ENCODE data around the gene CDCA5.

Gene CDCA5

DNA sequence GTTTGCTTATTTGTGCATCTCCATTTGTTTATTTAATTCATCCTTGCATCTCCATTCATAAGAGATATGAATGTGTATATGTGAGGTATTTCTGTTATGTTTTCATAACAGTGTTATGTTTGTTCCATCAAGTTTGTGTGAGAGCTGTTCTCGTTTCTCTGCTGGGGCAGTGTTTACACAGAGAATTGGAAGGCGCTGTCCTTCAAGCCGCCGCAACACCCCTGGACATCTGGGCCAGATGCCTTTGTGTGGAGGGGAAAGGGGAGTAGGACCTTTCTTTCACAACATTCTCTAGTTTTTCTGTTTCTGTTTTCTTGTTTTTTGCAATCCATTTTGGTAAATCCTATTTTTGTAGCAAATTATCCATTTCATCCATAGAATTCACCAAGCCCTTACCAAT, 20.8 kb upstream of the CDCA5 start:
- no peak for DNase-seq

DNA sequence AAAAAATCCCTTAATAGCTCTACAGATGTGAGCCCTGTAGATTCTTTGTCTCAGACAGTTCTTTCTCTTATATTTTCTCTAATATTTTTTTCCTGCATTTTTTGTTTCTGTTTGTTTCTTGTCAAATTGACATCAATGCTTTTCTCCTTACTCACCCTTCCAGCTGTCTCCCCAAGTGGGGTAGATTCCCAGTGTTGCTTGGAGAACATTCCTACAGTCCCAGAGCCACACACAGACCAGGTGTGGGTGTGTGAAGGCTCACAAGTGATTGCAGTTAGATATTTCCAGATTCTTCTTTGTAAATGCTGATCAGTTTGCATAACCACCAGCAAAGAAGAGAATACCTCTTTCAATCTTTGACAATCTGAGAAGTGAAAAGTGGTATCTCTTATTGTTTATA, 19.6 kb upstream of the CDCA5 start:
- no peak for DNase-seq

DNA sequence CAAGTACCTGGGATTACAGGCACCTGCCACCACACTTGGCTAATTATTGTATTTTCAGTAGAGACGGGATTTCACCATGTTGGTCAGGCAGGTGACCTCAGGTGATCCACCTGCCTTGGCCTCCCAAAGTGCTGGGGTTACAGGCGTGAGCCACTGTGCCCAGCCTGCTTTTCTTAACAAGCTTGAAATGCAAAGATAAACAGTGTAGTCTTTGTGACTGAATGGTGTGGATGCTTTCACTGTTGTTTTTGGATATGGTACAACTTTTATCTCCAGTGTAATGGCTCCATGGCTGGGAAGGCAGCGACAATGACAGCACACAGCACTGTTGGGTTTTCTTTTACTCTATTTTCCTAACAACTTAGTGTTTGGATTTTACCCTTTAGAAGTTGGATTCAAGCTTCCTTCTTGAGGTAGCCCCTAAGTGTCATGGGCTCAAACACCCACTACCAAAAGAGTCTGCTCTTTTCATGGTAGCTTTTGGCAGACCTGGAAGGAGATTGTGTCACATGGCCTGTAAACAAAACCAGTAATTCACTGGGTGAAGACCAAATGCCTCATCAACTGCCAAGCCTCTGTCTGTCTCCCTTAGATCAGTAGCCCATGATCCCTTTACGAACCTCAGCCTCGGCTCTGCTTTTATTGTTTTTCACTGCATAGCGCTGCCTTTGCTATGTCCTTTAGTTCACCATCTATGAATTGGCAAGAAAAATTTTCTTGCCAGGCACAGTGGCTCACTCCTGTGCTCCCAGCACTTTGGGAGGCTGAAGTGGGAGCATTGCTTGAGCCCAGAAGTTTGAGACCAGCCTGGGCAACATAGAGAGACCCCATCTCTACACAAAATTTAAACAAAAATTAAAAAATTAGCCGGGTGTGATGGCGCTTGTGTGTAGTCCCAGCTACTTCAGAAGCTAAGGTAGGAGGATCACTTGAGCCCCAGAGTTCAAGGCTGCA, 18.6 kb upstream of the CDCA5 start:
- no peak for DNase-seq

DNA sequence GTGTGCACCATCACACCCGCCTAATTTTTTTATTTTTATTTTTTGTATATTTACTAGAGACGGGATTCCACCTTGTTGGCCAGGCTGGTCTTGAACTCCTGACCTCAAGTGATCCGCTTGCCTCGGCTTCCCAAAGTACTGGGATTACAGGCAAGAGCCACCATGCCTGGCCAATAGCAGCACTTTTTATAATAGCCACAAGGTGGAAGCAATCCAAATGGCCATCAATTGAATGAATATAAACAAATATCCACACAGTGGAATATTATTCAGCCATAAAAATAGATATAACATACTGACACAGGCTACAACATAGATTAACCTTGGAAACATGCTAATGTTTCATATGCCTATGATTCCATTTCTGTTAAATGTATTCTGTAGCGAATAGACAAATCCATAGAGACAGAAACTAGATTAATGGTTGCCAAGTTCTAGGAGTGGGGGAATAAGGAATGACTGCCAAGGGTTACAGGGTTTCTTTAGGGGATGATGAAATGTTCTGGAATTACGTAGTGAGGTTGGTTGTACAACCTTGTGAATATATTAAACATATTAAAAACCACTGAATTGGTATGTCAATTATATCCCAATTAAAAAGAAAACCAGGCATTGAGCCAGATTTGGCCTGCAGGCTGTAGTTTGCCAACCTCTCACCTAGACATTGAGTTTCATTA, 17.0 kb upstream of the CDCA5 start:
- no peak for DNase-seq

DNA sequence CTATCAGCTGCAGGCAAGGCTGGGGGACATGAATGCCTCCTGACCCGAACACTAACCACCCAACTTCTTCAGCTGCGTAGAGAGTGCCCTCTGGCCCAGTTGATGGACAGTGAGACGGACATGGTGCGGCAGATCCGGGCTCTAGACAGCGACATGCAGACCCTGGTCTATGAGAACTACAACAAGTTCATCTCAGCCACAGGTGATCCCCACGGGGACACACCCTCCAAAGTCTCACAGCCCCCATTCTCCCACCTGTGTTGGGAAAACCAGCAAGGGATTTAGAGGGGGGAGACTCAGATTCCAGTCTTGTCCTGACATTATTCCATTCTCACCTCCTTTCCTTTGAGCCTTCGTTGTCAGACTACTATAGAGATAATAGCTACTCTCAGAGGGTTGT, 13.1 kb upstream of the CDCA5 start:
- no peak for DNase-seq

DNA sequence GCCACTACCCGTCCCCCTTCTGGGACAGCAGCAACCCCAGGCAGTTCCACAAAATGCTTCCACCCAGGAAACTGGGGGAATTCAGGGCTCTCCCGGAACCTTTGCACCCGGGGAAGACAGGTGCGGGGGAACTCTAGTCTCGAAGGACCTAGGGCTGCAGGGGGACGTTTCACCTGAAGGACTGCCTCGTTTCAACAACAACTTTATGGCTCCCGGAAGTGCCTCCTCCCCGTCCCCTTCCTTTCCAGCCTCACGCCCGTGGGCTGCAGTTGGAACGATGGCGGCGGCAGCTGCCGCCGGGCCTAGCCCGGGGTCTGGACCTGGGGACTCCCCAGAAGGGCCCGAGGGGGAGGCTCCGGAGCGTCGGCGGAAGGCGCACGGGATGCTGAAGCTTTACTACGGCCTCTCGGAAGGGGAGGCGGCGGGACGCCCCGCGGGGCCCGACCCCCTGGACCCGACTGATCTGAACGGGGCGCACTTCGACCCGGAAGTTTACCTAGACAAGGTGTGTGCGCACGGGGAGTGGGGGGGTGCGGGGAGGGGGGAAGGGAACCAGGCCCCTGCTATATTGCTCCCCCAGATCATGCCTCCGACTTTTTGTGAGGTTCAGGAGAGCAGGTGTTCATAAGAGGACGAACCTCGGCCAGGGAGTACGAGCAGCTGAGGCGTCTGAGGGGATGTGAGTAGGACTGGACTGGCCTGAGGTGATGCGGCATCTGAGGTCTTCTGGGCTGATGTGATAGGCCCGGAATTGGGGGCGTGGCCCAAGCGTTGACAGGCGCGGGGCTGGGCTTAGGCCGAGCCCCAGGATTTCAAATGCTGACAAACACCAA, 12.3 kb upstream of the CDCA5 start, which contains the start of gene VPS51:
Gene VPS51 (plus strand): TSS at position 241 of the 833 bp plus-strand sequence. CDS start 37 bp downstream, at position 278.
- peak; percentile 91 for DNase-seq

DNA sequence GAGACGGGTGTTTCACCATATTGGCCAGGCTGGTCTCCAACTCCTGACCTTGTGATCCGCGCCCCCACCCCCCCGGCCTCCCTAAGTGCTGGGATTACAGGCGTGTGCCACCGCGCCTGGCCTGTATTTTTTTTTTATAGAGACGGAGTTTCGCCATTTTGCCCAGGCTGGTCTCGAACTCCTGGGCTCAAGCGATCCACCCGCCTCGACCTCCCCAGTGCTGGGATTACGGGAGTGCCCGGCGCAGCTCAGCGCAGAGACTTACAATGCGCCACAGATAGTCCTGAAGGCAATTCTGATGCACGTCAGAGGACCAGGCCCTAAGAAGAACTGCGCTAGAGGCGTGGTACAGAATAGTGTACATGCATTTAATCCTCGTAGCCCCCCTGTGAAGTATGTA, 11.6 kb upstream of the CDCA5 start:
- DNase-seq, result no peak

DNA sequence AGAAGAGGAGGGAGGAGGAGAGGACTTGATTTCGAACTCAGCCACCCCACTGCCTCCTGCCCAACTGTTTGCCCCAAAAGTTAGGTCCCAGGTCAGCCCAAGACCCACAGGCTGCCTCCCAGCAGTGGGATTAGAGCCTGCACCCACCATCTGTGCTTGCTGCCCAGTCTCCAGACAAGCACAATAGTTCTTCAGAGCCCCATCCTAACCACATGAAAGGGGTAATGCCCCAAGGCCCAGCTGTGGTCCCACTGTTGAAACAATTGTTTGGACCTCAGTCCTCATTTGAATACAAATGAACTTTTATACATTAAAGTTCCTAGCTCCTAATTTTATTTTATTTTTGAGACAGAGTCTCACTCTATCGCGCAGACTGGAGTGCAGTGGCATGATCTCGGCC, 6.8 kb upstream of the CDCA5 start:
- DNase-seq, result no peak

DNA sequence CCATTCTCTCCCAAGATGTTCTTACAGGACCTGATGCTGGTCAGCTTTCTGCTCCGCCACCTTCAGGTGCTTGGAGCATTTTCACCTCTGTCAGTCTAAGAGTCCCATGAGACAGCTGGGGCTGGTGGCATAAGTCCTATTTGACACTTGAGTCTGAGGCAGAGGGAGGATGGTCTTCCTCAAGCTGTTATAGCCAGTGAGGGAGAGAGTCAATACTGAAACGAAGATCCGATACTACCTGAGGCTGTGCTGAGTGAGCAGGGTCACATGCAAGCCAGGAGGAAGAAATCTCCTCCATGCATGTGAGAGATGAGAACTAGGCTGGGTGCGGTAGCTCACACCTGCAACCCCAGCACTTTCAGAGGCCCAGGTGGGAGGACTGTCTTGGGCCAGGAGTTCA, 5.8 kb upstream of the CDCA5 start:
- DNase-seq, result no peak

DNA sequence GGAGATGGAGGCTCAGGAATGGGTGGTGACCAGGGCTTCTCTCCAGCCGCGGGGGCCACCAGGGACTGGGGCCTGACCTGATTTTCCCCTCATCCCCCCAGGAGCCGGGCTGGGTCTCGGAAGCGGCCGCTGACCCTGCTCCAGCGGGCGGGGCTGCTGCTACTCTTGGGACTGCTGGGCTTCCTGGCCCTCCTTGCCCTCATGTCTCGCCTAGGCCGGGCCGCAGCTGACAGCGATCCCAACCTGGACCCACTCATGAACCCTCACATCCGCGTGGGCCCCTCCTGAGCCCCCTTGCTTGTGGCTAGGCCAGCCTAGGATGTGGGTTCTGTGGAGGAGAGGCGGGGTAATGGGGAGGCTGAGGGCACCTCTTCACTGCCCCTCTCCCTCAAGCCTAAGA, 4.0 kb upstream of the CDCA5 start:
- no peak for DNase-seq

DNA sequence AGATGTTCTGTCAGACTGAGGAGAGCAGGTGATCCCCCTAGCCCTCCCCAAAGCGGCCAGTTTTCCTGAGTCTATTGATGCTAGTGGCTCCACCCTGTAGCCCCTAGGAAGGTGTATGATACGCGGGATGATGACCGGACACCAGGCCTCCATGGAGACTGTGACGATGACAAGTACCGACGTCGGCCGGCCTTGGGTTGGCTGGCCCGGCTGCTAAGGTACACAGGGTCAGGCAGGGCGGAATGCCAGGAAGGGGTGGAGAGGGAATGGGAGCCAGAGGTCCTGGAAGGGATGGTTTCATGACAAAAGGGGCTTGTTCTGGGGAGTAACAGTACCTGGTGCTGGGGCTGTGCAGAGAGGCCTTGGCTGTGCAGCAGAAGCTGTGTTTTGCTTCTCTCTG, 3.4 kb upstream of the CDCA5 start:
- DNase-seq, result no peak

DNA sequence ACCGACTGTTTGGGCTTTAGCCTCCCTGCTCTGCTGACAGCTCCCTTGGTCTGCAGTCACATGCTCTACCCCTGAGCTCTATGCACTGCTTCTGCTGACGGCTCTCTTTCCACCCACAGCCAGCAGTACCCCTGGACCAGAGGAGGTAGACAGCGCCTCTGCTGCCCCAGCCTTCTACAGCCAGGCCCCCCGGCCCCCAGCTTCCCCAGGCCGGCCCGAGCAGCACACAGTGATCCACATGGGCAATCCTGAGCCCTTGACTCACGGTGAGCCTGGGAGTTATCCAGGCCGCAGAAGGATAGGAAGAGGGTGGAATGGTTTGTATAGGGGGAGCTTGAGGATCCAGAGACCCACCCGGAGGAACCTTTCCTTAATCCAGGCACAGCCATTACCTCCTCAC, 3.0 kb upstream of the CDCA5 start:
- no peak for DNase-seq

DNA sequence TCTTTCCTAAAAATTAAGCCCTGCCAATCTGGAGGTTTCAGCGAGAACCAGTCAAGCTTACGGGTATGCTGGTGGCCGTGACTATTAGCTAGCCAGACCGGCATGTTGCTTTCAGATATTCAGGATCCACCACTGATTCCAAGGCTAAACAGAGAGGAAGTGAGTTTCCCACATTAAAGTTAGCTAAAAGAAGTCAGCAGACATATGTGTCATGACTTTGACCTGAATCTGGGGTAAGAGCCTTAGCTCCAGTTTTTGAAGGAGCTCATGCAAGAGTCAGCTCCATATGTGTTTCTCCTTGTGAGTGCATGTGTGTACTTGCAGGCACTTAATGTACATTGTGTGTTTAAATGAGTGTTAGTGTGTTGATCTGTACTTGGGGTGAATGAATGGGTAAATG, 1.6 kb upstream of the CDCA5 start:
- DNase-seq, result no peak

DNA sequence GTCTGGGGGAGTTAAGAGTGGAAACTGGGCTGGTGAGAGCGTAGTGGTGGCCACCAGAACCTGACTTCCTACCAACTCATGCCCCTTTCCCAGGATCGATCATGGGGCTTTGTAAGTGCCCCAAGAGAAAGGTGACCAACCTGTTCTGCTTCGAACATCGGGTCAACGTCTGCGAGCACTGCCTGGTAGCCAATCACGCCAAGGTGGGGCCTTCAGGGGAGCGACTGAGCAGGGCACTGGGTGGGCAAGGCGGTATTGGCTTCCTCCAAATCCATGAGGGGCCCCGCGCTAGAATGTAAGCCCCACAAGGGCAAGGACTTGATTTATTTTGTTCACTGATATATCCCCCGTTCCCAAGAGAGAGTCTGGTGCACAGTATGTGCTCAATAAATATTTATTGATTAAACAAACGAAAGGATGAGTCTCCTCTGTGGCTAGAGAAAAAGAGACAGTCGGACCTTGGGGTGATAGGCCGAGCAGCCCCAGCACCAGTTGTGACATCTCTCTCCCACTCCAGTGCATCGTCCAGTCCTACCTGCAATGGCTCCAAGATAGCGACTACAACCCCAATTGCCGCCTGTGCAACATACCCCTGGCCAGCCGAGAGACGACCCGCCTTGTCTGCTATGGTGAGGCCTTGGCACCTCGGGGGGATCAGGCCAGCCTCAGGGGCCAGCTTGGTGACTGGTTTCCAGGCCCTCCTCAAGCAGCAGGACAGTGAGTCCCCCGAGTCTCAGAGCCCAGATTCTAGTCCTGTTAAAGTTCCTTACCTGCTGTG, 947 bp upstream of the CDCA5 start:
- DNase-seq, result no peak

DNA sequence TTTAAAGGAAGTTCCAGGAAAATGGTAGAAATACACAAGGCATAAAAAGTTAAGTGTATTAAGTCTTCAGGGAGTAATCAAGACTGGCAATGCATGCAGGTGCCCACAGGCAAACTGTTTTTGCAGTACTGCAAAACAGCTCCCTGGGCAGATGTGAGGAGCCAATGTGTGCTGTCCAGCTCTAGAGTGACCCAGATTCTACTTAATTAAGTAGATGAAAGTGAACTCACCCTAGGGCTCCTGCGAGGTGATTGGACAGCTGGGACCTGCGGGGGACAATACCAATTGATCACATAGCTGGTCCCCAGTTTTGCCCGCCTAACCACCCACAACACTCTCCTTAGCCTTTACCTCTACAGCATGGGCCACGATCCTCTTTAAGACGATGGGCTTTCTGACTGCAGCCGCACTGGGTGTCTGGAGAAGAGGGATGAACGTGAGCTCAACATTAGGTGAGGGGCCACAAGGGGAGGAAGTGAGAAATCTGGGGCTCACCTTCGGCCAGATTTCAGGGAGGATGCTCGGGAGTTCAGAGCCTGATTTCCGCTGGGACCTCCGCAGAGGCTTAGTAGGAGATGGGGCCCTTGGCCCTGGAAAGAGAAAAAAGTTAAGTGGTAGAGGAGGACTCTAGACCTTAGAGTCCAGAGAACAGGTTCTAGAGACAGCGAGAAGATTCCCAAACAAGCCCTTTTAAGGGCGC, 556 bp downstream of the CDCA5 start:
- DNase-seq, result no peak

DNA sequence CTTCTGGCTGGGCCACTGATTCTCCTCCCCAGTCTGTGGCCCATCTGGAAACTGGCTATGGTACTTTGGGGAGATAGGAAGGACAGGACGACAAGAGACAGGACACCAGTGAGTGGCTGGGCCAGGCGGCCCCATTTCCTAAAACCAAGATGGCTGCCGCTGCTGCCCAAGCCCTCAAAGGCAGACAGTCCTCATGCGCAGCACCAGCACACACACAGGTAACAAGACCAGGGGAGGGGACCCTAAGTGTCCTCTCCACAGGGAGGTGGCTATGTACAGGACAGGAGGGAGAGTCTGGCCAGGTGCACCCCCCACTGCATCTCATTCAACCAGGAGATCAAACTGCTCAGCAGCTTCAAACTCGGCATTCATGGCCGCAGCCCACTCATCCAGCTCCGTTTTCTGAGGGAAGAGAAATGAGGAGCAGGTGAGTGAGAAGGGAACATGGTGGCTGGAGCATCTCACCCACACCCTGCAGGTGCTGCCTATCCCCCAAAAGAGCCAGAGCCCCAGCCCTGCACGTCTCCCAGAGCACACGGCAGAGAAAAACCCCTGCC, 5.0 kb downstream of the CDCA5 start:
- no peak for DNase-seq

DNA sequence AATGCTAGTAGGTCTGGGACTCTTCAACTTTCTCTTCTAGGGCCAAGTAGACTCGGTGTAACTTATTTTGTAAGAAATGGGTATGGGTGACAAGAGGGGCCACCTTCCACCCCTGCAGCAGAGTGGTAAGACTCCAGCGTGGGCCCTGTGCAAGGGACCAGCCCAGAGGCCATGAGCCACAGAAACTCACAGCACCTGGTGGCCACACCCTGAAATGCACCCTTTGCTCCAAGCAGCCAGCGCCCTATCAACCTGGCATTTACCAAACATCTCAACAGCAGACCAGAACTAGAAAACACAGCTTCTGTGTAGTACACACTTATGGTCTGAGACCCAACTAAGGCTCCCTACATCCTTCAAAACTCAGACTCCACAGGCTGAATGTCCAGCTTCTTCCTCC, 5.7 kb downstream of the CDCA5 start:
- DNase-seq, result peak; percentile 82

DNA sequence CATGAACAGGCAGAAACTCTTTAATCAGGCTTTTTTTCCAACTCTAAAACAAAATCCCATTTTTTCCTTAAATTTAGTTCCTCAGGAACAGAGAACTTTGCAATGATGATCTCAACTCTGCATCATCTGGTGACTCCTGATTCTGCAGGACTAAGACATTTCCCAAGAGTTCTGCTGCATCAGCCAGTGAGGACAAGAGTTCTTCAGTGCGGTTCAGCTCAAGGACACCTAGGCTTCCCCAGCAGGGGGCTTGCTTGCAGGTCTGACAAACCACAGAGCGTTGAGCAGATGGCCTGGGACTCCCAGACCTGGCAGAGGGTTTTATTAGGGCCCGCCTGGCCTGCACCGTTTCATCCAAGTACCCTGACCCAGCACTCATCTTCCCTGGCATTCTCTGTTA, 6.4 kb downstream of the CDCA5 start:
- DNase-seq, result no peak

DNA sequence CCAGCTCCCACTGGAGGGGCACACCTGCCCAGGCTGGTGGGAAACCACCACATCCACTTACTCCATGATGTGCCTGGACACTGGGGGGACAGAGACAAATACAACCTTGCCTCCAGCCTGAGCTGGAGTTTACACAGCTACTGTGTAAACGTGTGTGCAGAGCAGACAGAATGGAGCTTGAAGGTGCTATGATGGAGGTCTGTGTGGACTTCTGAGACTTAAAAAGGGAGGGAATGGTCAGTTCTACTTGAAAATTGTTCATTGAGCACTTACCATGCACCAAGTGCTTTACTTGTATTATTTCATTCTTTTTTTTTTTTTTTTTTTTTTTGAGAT, 11.2 kb downstream of the CDCA5 start:
- no peak for DNase-seq

DNA sequence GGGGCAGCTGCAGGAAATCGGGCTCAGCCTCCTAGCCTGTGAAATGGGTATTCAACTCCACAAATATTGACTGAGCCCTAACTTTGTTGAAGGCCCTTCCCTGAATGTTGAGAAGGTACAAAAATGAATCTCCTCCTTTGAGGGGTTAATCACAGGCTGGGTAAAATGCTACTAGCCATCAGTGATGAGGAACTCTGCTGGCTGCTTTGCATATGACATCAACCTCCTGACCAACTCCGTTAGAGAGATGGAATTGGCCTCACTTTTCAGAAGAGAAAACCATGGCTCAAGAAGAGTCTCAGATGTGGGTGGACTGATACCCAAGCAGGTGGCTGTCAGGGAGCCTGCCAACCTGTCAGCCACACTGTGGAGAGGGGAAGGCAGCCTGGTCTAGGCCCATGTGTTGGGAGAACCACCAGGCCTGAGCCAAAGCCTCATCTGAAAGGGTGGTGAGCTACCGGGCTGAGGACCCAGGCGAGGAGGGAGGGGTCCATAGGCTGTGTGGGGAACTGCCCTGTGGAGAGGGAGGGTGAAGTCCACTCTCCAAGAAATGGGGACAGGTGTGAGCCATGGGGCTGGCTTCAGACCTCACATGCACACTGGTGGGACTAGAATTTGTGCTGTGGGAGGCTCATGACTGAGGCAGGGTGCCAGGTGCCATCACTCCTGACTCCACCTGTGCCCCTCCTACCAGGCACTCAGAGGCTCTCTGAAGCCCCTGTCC, 11.8 kb downstream of the CDCA5 start:
- DNase-seq, result no peak

DNA sequence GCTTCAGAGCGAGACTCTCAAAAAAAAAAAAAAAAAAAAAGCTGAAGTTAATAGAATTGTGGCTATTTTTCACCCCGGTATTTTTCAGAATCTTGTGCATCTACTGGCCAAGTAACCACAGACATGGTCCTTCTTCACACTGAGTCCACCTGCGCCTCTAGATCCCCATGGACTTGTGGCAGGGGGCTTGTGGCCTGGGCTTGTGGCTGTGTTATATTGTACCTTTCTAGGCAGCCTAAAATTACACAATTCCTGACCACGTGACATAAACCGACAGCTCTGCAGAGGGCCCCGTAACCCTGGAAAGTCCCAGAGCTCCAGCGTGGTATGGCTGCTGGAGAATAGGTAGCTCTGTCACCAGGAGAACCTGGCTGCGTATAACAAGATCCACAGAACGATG, 14.6 kb downstream of the CDCA5 start:
- no peak for DNase-seq

Data from activated CD8-positive, alpha-beta memory T cell treated with anti-CD3 and anti-CD28 coated beads, Interleukin-2, amount 50 U/mL, for 48 hours (primary cell).